ENCODE results near the gene UGT1A5.

UGT1A5 gene

GRCh38 chr2:233789554-233789953 lies 76.8 kb downstream of the UGT1A5 start:
- no peak for TF ChIP-seq FOXP2 (optimal IDR thresholded peaks at IDR 0.05; ENCODE audit: borderline replicate concordance, extremely low read depth, extremely low read length, insufficient read depth)
- no peak for TF ChIP-seq SIN3A (IDR thresholded peaks at IDR 0.05; ENCODE audit: borderline replicate concordance, insufficient read depth, low read length)
- no peak for TF ChIP-seq REST (IDR thresholded peaks at IDR 0.05; ENCODE audit: insufficient read depth in 1 of 2, low read depth in 2 of 2, low read length in 2 of 2)
- TF ChIP-seq POLR2AphosphoS5 (IDR thresholded peaks at IDR 0.05; ENCODE audit: low read depth, low read length), result no peak
- TF ChIP-seq TAF1 (IDR thresholded peaks at IDR 0.05; ENCODE audit: borderline replicate concordance, insufficient read depth, low read length), result no peak

- TF ChIP-seq POLR2AphosphoS5 (IDR thresholded peaks at IDR 0.05; ENCODE audit: low read depth, low read length) (no peak), REST (IDR thresholded peaks at IDR 0.05; ENCODE audit: insufficient read depth in 1 of 2, low read depth in 2 of 2, low read length in 2 of 2) (no peak), SIN3A (IDR thresholded peaks at IDR 0.05; ENCODE audit: borderline replicate concordance, insufficient read depth, low read length) (no peak), FOXP2 (optimal IDR thresholded peaks at IDR 0.05; ENCODE audit: borderline replicate concordance, extremely low read depth, extremely low read length, insufficient read depth) (no peak), TAF1 (IDR thresholded peaks at IDR 0.05; ENCODE audit: borderline replicate concordance, insufficient read depth, low read length) (no peak)
These were observed 78.6 kb downstream of the UGT1A5 start for GRCh38 chr2:233791151-233791882.

GRCh38 chr2:233791883-233792329 lies 79.2 kb downstream of the UGT1A5 start:
- no peak for TF ChIP-seq TAF1 (IDR thresholded peaks at IDR 0.05; ENCODE audit: borderline replicate concordance, insufficient read depth, low read length)
- TF ChIP-seq FOXP2 (optimal IDR thresholded peaks at IDR 0.05; ENCODE audit: borderline replicate concordance, extremely low read depth, extremely low read length, insufficient read depth), result no peak
- TF ChIP-seq REST (IDR thresholded peaks at IDR 0.05; ENCODE audit: insufficient read depth in 1 of 2, low read depth in 2 of 2, low read length in 2 of 2), result no peak
- TF ChIP-seq POLR2AphosphoS5 (IDR thresholded peaks at IDR 0.05; ENCODE audit: low read depth, low read length), result no peak
- no peak for TF ChIP-seq SIN3A (IDR thresholded peaks at IDR 0.05; ENCODE audit: borderline replicate concordance, insufficient read depth, low read length)

GRCh38 chr2:233792720-233793119 lies 80.0 kb downstream of the UGT1A5 start:
- TF ChIP-seq REST (IDR thresholded peaks at IDR 0.05; ENCODE audit: insufficient read depth in 1 of 2, low read depth in 2 of 2, low read length in 2 of 2) (no peak), TAF1 (IDR thresholded peaks at IDR 0.05; ENCODE audit: borderline replicate concordance, insufficient read depth, low read length) (no peak), POLR2AphosphoS5 (IDR thresholded peaks at IDR 0.05; ENCODE audit: low read depth, low read length) (no peak), FOXP2 (optimal IDR thresholded peaks at IDR 0.05; ENCODE audit: borderline replicate concordance, extremely low read depth, extremely low read length, insufficient read depth) (no peak), SIN3A (IDR thresholded peaks at IDR 0.05; ENCODE audit: borderline replicate concordance, insufficient read depth, low read length) (no peak)
